Measurements from ENCODE around the gene TMPRSS11A.

TMPRSS11A gene

GRCh38 chr4:67963356-67963755 is at the start of gene TMPRSS11A:
TMPRSS11A (minus strand) TSS chr4:67963493; CDS start chr4:67963393, 100 bp downstream.
- no peak for DNase-seq

- DNase-seq: no peak
Observed at GRCh38 chr4:68011684-68012083, 48.4 kb upstream of the TMPRSS11A start.

GRCh38 chr4:68002906-68003305 is 39.6 kb upstream of the TMPRSS11A start:
- DNase-seq: no peak

GRCh38 chr4:67996127-67996526 is 32.8 kb upstream of the TMPRSS11A start:
- no peak for DNase-seq

- no peak for DNase-seq
Observed at GRCh38 chr4:67988991-67989390, 25.7 kb upstream of the TMPRSS11A start.

- DNase-seq: no peak
Observed at GRCh38 chr4:67983333-67983732, 20.0 kb upstream of the TMPRSS11A start.

- DNase-seq: no peak
Observed at GRCh38 chr4:67980512-67980911, 17.2 kb upstream of the TMPRSS11A start.

GRCh38 chr4:67973608-67974007 is 10.3 kb upstream of the TMPRSS11A start:
- no peak for DNase-seq

GRCh38 chr4:67954890-67955289 is 8.4 kb downstream of the TMPRSS11A start:
- DNase-seq: no peak

- DNase-seq: no peak
Observed at GRCh38 chr4:67941074-67941473, 22.2 kb downstream of the TMPRSS11A start.

- DNase-seq: no peak
Observed at GRCh38 chr4:67940506-67940905, 22.8 kb downstream of the TMPRSS11A start.

- no peak for DNase-seq
Observed at GRCh38 chr4:67939195-67939594, 24.1 kb downstream of the TMPRSS11A start.

- DNase-seq: no peak
Observed at GRCh38 chr4:67935888-67936287, 27.4 kb downstream of the TMPRSS11A start.

GRCh38 chr4:67934628-67935027 is 28.7 kb downstream of the TMPRSS11A start:
- no peak for DNase-seq

- DNase-seq: no peak
Observed at GRCh38 chr4:67933755-67934154, 29.5 kb downstream of the TMPRSS11A start.

GRCh38 chr4:67933038-67933437 is 30.3 kb downstream of the TMPRSS11A start:
- DNase-seq: no peak

- no peak for DNase-seq
Observed at GRCh38 chr4:67931256-67931655, 32.0 kb downstream of the TMPRSS11A start.

- no peak for DNase-seq
Observed at GRCh38 chr4:67929426-67929825, 33.9 kb downstream of the TMPRSS11A start.

GRCh38 chr4:67928546-67928945 is 34.7 kb downstream of the TMPRSS11A start:
- no peak for DNase-seq

GRCh38 chr4:67927251-67927650 is 36.0 kb downstream of the TMPRSS11A start:
- DNase-seq: no peak

- DNase-seq: no peak
Observed at GRCh38 chr4:67926485-67926884, 36.8 kb downstream of the TMPRSS11A start.

GRCh38 chr4:67922697-67923096 is 40.6 kb downstream of the TMPRSS11A start:
- DNase-seq: no peak

GRCh38 chr4:67918428-67918827 is 44.9 kb downstream of the TMPRSS11A start:
- DNase-seq: no peak

GRCh38 chr4:67915400-67915966 is 47.8 kb downstream of the TMPRSS11A start:
- DNase-seq: no peak

- no peak for DNase-seq
Observed at GRCh38 chr4:67912080-67912479, 51.2 kb downstream of the TMPRSS11A start.

GRCh38 chr4:67911638-67912037 is 51.7 kb downstream of the TMPRSS11A start:
- DNase-seq: no peak

Measured in NCI-H2171 treated with DMSO at 0.1 percent for 48 hours (cell line).